Activated CD8-positive, alpha-beta memory T cell treated with anti-CD3 and anti-CD28 coated beads for 36 hours (primary cell): ENCODE results near the gene COX7B. TPM values are rescaled to one million over a fixed set of nuclear protein-coding genes. Genes with fewer than 3 reads are reported as not detected.
"Not testable (repeated sequence)": the region's sequence is repeated elsewhere in the genome, so short reads cannot be mapped to it uniquely, and the experiment has no call there.

Experiments
- CTCF ChIA-PET: fragments of 350-600 bp; sonication (Branson Sonifier 250); formaldehyde crosslinking; loops from one replicate; lab custom pipeline; 2021; ENCODE audit warnings: antibody characterized with exemption; lab: Charles Lee
- POLR2A ChIA-PET: fragments of 350-600 bp; sonication (Branson Sonifier 250); formaldehyde crosslinking; loops from one replicate; lab custom pipeline; 2021; ENCODE audit warnings: antibody characterized with exemption; lab: Charles Lee
- total RNA-seq, 2 experiments: library from RNA; stranded (reverse); gene quantifications; one replicate each; pipeline ENCODE4 v1.2.3, GENCODE V29; 2021

The COX7B gene, protein sequence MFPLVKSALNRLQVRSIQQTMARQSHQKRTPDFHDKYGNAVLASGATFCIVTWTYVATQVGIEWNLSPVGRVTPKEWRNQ
- total RNA-seq = 100 to 1,000 TPM; 334 to 341 TPM

GRCh38 chrX:77899081-77899828 lies at the start of gene COX7B:
Gene COX7B, plus strand, starts transcription at chrX:77899468. Its CDS starts 86 bp downstream, at chrX:77899554.
- CTCF ChIA-PET = interaction anchor here (0.6 to 1.4 kb wide), 3 partner anchors 10 to 1551 kb away, joined by 3 to 9 read pairs (median 4); partner anchors contain the start of gene ATP7A
- POLR2A ChIA-PET = interaction anchor here (1.5 kb wide), 1 partner anchor 11 kb away, joined by 10 read pairs; the partner anchor contains the start of gene ATP7A

- CTCF ChIA-PET = no interaction called here
Observed at GRCh38 chrX:77875372-77875771, 23.9 kb upstream of the COX7B start.

GRCh38 chrX:77881418-77881817 lies 17.9 kb upstream of the COX7B start:
- POLR2A ChIA-PET, CTCF ChIA-PET: not testable (repeated sequence)

More at GRCh38 chrX:77875372-77875771, 23.9 kb upstream of the COX7B start:
- POLR2A ChIA-PET = no interaction called here

DNA sequence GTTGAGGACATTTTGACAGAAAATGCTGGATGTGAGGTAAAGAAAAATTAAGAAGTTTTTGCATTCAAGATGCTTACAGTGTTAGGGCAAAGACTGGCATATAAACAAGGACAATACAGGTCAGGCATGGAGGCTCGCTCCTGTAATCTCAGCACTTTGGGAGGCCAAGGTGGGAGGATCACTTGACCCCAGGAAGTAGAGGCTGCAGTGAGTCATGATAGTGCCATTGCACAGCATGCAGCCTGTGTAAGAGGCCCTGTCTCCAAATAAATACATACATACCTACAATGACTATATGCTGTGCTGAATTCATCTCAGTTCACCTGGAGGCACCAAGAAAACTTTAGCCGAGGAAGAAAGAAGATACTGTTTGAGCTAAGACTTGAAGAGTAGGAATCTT lies 6.4 kb upstream of the COX7B start:
- ChIA-PET POLR2A (no interaction called here), CTCF (interaction anchor here (0.6 kb wide), 1 partner anchor 14 kb away, joined by 5 read pairs; no protein-coding TSS in a partner anchor)

DNA sequence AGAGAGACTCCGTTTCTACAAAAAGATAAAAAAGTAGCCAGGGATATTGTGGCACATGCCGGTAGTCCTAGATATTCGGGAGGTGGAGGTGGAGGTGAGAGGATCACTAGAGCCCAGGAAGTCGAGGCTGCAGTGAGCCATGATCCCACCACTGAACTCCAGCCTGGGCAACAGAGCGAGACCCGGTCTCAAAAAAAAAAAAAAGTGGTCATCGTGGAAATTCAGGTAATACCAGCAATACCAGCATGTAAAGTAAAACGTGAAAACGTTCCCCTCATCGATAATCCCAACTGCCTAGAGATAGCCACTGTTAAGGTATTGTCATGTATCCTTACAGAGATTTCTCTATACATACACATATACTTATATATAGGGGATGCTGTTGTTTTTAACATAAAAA lies 5.6 kb upstream of the COX7B start:
- ChIA-PET POLR2A (no interaction called here), CTCF (no interaction called here)

DNA sequence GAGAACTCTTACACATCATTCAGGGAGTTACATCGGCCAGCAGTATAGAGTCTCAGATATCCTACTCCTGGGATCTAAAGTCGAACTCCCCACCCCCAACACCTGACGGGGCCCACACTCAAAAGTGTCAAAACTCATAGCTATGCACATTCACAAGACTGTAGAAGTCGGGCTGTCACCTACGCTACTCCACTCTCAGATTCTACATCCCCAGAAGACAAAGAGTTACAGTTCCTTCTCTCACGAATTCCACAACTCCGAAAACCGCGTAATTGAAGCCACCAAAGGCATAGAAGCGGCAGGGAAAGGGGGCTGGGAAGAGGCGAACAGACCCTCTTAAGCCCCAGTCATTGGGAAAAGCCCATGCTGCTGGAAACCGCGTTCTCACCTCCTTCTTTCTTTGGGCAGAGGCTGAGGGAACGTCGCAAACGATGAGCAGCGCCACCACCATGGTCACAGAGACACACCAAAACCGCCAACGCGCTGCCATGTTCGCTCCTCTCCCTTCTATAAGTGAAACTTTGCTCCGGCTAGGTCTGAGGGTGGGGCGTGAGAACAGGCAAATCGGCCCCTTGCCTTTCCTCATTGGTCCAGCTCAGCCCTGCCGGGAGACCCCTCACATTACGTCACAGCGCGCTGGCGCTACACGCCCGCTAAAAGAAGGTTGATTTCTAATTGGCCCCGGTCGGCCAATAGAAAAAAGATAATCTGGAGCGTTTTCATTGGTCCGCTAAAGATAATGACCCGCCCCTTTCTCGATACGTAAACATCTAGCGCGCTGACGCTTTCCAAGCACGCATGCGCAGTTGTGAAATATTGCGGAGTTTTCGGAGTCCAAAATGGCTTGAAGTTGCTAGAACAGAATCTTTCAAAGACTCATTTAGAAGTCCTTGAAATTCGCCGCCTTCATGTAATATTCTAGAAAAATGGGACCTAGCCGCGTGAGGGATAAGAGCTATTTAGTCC lies 4.1 kb upstream of the COX7B start, which contains the start of gene MAGT1:
MAGT1 (minus strand) TSS at position 515 of the 966 bp plus-strand sequence; CDS start at position 490, 25 bp downstream.
- ChIA-PET POLR2A (interaction anchor here (0.6 kb wide), 1 partner anchor 129 kb away, joined by 3 read pairs; no protein-coding TSS in a partner anchor), CTCF (no interaction called here)

DNA sequence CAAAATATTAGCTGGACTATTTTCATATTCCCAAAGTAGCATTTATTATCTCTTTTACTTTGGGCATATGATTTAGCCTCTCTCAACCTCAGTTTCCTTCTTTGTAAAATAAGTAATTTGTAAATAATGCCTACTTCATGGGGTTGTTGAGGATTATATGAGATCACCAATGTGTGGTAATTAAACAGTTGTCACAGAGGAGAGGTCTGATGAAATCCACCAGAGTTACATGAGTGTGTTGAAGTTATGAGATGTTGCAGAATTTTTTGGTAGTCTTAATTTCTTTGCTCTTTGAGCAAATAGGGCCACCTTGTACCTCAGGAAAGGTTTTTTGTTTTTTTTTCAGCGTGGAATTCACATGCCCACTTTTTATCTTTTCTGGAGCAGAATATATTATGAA lies 1.4 kb downstream of the COX7B start:
- CTCF ChIA-PET = no interaction called here

GRCh38 chrX:77901506-77901905 lies 2.2 kb downstream of the COX7B start:
- CTCF ChIA-PET = interaction anchor here (0.7 to 0.8 kb wide), 2 partner anchors 9 to 191 kb away, joined by 3 read pairs; partner anchors contain the start of gene ATP7A
- POLR2A ChIA-PET = no interaction called here

More for the DNA sequence above, 1.4 kb downstream of the COX7B start:
- POLR2A ChIA-PET = no interaction called here

- POLR2A ChIA-PET = interaction anchor here (0.6 to 3.0 kb wide), 4 partner anchors 11 to 470 kb away, joined by 3 to 10 read pairs (median 4); partner anchors contain the start of gene COX7B
- CTCF ChIA-PET = interaction anchor here (0.6 to 2.4 kb wide), 6 partner anchors 9 to 206 kb away, joined by 3 to 9 read pairs (median 4); partner anchors contain the start of gene COX7B
Observed at GRCh38 chrX:77910108-77910840, 11.0 kb downstream of the COX7B start, which contains the start of gene ATP7A. Gene ATP7A, plus strand, starts transcription at chrX:77910693. Its CDS starts 60,949 bp downstream, at chrX:77971642.

DNA sequence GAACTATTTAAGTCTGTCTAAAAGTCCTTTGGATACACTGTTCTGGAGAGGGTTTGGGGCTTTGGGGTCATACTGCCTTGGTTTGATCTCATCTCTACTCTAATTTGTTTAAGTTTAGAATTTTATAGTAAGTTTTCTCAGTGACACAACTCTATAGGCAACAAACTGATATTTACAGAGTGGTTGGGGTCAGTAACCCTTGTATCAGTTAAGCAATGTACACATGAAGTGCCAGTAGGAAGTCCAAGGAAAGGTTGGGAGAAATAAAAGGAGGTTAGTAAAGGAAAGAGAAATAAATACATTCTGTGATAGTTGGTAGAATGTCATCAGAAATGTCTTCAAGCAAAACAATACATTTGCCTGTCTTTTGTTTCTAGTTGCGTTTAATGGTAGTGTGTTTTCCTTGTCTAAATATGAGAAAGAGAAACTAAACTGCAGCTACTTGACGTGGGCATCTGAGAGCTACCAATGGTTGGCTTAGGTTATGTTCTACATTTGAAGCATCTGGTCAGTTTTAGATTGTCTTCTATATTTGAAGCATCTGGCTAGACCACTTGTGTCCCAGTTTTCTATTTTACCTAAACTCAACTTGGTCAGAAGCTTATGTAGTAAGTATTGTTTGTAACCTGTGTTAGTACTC lies 18.1 kb downstream of the COX7B start:
- CTCF ChIA-PET = no interaction called here
- POLR2A ChIA-PET = no interaction called here

DNA sequence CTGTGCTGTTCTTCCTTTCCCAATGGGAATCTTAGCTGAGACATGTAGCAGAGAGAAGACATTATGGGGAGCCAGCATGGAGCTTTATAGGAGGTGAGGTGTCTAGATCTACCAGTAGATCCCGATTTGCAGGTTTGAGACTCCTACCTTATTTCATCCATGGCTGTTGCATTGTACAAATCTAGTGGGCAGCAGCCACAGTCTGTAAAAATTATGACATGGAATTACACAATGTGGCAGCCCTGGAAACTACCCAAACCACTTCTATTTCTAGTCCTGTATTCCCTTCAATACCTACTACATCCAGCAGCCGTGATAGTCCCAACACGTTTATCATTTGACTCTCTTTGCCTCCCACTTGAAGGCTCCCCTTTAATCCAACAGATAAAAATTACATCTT lies 19.3 kb downstream of the COX7B start:
- POLR2A ChIA-PET = interaction anchor here (0.6 kb wide), 1 partner anchor 92 kb away, joined by 3 read pairs; no protein-coding TSS in a partner anchor

DNA sequence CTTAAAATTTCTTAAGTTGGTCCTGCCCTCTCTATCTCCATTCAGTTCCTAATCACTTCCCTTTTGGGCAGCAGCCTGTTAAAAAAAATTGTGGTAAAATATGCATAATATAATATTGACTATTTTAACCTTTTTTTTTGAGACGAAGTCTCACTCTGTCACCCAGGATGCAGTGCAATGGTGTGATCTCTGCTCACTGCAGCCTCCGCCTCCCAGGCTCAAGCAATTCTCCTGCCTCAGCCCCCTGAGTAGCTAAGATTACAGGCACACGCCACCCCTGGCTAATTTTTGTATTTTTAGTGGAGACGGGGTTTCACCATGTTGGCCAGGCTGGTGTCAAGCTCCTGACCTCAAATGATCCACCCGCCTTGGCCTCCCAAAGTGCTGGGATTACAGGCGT lies 20.1 kb downstream of the COX7B start:
- POLR2A ChIA-PET = not testable (repeated sequence)

More for the DNA sequence above, 19.3 kb downstream of the COX7B start:
- CTCF ChIA-PET = no interaction called here

GRCh38 chrX:77922787-77923186 lies 23.5 kb downstream of the COX7B start:
- ChIA-PET CTCF (no interaction called here), POLR2A (no interaction called here)

More for the DNA sequence above, 20.1 kb downstream of the COX7B start:
- CTCF ChIA-PET = not testable (repeated sequence)

- POLR2A ChIA-PET = no interaction called here
- CTCF ChIA-PET = no interaction called here
Observed at GRCh38 chrX:77924320-77924859, 25.1 kb downstream of the COX7B start.

- ChIA-PET POLR2A (no interaction called here), CTCF (interaction anchor here (0.6 to 1.1 kb wide), 2 partner anchors 98 to 117 kb away, joined by 3 read pairs; no protein-coding TSS in a partner anchor)
Observed at GRCh38 chrX:77925764-77926163, 26.5 kb downstream of the COX7B start.

- CTCF ChIA-PET = interaction anchor here (0.6 kb wide), 1 partner anchor 1483 kb away, joined by 3 read pairs; no protein-coding TSS in a partner anchor
- POLR2A ChIA-PET = no interaction called here
Observed at GRCh38 chrX:77930581-77930980, 31.3 kb downstream of the COX7B start.

- ChIA-PET POLR2A (no interaction called here), CTCF (no interaction called here)
Observed at GRCh38 chrX:77935886-77936285, 36.6 kb downstream of the COX7B start.
